Activated T-cell treated with anti-CD3 and anti-CD28 coated beads, Interleukin-2, amount 50 U/mL, for 1 hour (primary cell): ENCODE data around the gene ERLIN1.

Experiments used
- DNase-seq: peaks from one replicate; pipeline ENCODE4 v3.0.0-alpha.2; 2020

Gene ERLIN1

GRCh38 chr10:100168313-100168643 is 17.6 kb downstream of the ERLIN1 start:
- DNase-seq = no peak

GRCh38 chr10:100167553-100168312 is 18.1 kb downstream of the ERLIN1 start:
- DNase-seq = no peak

GRCh38 chr10:100163704-100164621 is 21.9 kb downstream of the ERLIN1 start:
- no peak for DNase-seq

GRCh38 chr10:100162696-100163095 is 23.1 kb downstream of the ERLIN1 start:
- DNase-seq = no peak

- no peak for DNase-seq
These were observed 27.6 kb downstream of the ERLIN1 start for GRCh38 chr10:100158044-100158805.

GRCh38 chr10:100157156-100157555 is 28.7 kb downstream of the ERLIN1 start:
- no peak for DNase-seq

GRCh38 chr10:100155936-100156335 is 29.9 kb downstream of the ERLIN1 start:
- no peak for DNase-seq

GRCh38 chr10:100154666-100155065 is 31.2 kb downstream of the ERLIN1 start:
- DNase-seq = no peak

GRCh38 chr10:100153239-100153825 is 32.5 kb downstream of the ERLIN1 start:
- DNase-seq = no peak

- DNase-seq = no peak
These were observed 34.0 kb downstream of the ERLIN1 start for GRCh38 chr10:100151723-100152300.

GRCh38 chr10:100148353-100149211 is 37.2 kb downstream of the ERLIN1 start:
- DNase-seq = no peak

GRCh38 chr10:100146875-100147650 is 38.8 kb downstream of the ERLIN1 start:
- DNase-seq = no peak

- no peak for DNase-seq
These were observed 39.4 kb downstream of the ERLIN1 start for GRCh38 chr10:100146398-100146797.

- DNase-seq = no peak
These were observed 42.1 kb downstream of the ERLIN1 start for GRCh38 chr10:100143756-100144155.

GRCh38 chr10:100141446-100142087 is 44.3 kb downstream of the ERLIN1 start:
- no peak for DNase-seq

- DNase-seq = no peak
These were observed 45.8 kb downstream of the ERLIN1 start for GRCh38 chr10:100140070-100140469.

- no peak for DNase-seq
These were observed 46.8 kb downstream of the ERLIN1 start for GRCh38 chr10:100138921-100139496.

- no peak for DNase-seq
These were observed 50.3 kb downstream of the ERLIN1 start for GRCh38 chr10:100135486-100135885.

- no peak for DNase-seq
These were observed 52.0 kb downstream of the ERLIN1 start for GRCh38 chr10:100133801-100134200.

- no peak for DNase-seq
These were observed 53.4 kb downstream of the ERLIN1 start for GRCh38 chr10:100132427-100132826.
